ENCODE measurements around the gene TANK.
"Not testable (repeated sequence)": the region's sequence is repeated elsewhere in the genome, so short reads cannot be mapped to it uniquely, and the experiment has no call there.

- TF ChIP-seq TOX (CRISPR knock-in tag; IDR thresholded peaks at IDR 0.05; ENCODE audit: borderline replicate concordance); TCF4 (CRISPR knock-in tag; IDR thresholded peaks at IDR 0.05; ENCODE audit: borderline replicate concordance); ZNF565 (CRISPR knock-in tag; conservative IDR thresholded peaks at IDR 0.05; ENCODE audit: low read depth): not testable (repeated sequence)
These were observed 121.5 kb downstream of the TANK start for GRCh38 chr2:161281615-161282310.
